Measurements from ENCODE around the gene RELL1. TPM values are rescaled to one million over a fixed set of nuclear protein-coding genes. Genes with fewer than 3 reads are reported as not detected.

The RELL1 gene
- polyA plus RNA-seq, 1 donor: 20.3 TPM

GRCh38 chr4:37623125-37623524 lies 63.1 kb downstream of the RELL1 start:
- WGBS (ENCODE audit: insufficient coverage, low lambda C conversion rate): no CpG with 5 or more reads among the region's 4 CpGs
- Histone ChIP-seq H3K27me3 (ENCODE audit: control insufficient read depth, insufficient read depth, low read length) (no peaks in the 10 kb centered on the region), H3K4me1 (ENCODE audit: control insufficient read depth, insufficient read depth, low read length) (no peaks in the 10 kb centered on the region), H3K36me3 (ENCODE audit: control insufficient read depth, insufficient read depth, low read length) (peaks cover 16% of the 10 kb centered on the region), H3K4me3 (ENCODE audit: low read length) (no peak overlapping the region), H3K27ac (ENCODE audit: low read length) (no peak overlapping the region), H3K9me3 (ENCODE audit: control insufficient read depth, low read depth, low read length) (no peaks in the 10 kb centered on the region)
- no peak for DNase-seq

DNA sequence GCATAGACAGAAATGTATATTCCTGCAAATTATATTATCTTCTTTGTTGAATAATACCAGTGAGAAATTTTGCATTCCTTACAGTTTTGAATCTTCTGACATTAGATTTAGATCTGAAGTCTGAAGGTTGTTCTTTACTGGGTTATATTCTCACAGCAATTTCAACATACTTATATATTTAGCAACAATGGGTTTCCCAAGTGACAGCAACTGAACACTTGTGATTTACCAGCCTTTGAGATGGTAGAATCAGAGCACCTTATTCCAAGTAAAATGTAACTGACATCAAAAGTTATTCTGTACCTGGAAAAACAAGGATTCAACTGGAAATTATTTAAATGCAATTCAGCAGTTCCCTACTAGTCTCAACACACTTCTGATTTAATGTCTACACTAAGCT lies 66.0 kb downstream of the RELL1 start:
- H3K36me3 ChIP-seq (ENCODE audit: control insufficient read depth, insufficient read depth, low read length): peaks cover 15% of the 10 kb centered on the region
- H3K27me3 ChIP-seq (ENCODE audit: control insufficient read depth, insufficient read depth, low read length): no peaks in the 10 kb centered on the region
- no peak overlapping the region for H3K27ac ChIP-seq (ENCODE audit: low read length)
- no peaks in the 10 kb centered on the region for H3K9me3 ChIP-seq (ENCODE audit: control insufficient read depth, low read depth, low read length)
- no peak overlapping the region for H3K4me3 ChIP-seq (ENCODE audit: low read length)
- H3K4me1 ChIP-seq (ENCODE audit: control insufficient read depth, insufficient read depth, low read length): no peaks in the 10 kb centered on the region
- DNase-seq: no peak

- no peak overlapping the region for H3K27ac ChIP-seq (ENCODE audit: low read length)
- no peaks in the 10 kb centered on the region for H3K4me1 ChIP-seq (ENCODE audit: control insufficient read depth, insufficient read depth, low read length)
- no peak for DNase-seq
- H3K9me3 ChIP-seq (ENCODE audit: control insufficient read depth, low read depth, low read length): no peaks in the 10 kb centered on the region
- peaks cover 11% of the 10 kb centered on the region for H3K36me3 ChIP-seq (ENCODE audit: control insufficient read depth, insufficient read depth, low read length)
- H3K4me3 ChIP-seq (ENCODE audit: low read length): no peak overlapping the region
- 58% methylated on average over 3 of the region's 3 CpGs for WGBS (ENCODE audit: insufficient coverage, low lambda C conversion rate)
- H3K27me3 ChIP-seq (ENCODE audit: control insufficient read depth, insufficient read depth, low read length): no peaks in the 10 kb centered on the region
Measured at GRCh38 chr4:37615720-37616063, 70.5 kb downstream of the RELL1 start.

DNA sequence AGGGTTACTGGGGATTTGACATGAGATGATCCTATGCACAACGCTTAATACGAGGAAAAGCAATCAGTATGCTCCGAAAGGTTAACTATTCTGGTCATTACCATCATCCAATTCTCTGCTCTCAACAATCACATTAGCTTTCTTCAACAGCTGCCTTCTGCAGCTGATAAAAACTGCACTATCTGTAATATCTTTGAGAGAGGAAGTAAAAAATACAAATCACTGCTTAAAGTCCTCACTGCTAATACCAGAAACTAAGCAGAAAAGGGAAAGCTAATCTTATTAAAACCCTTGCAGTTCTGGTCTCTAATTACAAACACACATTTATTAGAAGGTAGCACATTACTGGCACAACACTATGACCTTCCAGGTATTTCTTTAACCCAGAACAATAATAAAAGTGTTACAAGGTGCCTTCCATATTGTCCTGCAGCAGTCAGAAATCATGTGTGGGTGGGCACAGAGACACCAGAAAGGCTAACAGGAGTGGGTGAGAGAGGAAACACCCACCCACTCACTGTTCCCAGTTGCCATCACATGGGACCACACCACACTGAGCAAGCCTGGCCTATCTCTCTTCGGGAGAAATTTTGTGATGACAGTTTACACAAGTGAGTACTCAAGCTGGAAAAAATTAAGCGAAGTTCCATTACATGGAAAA lies 71.0 kb downstream of the RELL1 start:
- peaks cover 14% of the 10 kb centered on the region for H3K36me3 ChIP-seq (ENCODE audit: control insufficient read depth, insufficient read depth, low read length)
- H3K4me1 ChIP-seq (ENCODE audit: control insufficient read depth, insufficient read depth, low read length): no peaks in the 10 kb centered on the region
- no peaks in the 10 kb centered on the region for H3K27me3 ChIP-seq (ENCODE audit: control insufficient read depth, insufficient read depth, low read length)
- 67% methylated on average over 1 of the region's 5 CpGs for WGBS (ENCODE audit: insufficient coverage, low lambda C conversion rate)
- no peak overlapping the region for H3K4me3 ChIP-seq (ENCODE audit: low read length)
- no peak for DNase-seq
- H3K27ac ChIP-seq (ENCODE audit: low read length): no peak overlapping the region
- H3K9me3 ChIP-seq (ENCODE audit: control insufficient read depth, low read depth, low read length): no peaks in the 10 kb centered on the region

DNA sequence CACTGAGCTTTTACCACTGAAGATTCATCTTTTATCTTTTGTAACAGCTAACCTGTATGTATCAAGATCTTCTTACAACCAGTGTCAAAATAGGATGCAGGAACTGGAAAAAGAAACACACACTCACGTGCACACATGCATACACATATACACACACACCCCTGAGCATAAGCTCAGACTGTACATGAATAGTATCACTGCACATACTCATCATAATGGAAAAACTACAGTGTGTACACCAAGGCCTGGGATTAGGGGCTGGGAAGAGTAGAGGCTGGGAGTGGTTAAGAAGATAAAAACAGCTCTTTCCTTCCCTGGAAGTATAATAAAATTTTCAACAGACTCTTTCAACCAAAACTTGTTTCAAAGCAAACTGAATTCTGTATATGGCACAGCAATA lies 73.4 kb downstream of the RELL1 start:
- no peaks in the 10 kb centered on the region for H3K9me3 ChIP-seq (ENCODE audit: control insufficient read depth, low read depth, low read length)
- no peak overlapping the region for H3K27ac ChIP-seq (ENCODE audit: low read length)
- no peaks in the 10 kb centered on the region for H3K4me1 ChIP-seq (ENCODE audit: control insufficient read depth, insufficient read depth, low read length)
- WGBS (ENCODE audit: insufficient coverage, low lambda C conversion rate): no CpG with 5 or more reads among the region's 1 CpG
- no peak for DNase-seq
- H3K36me3 ChIP-seq (ENCODE audit: control insufficient read depth, insufficient read depth, low read length): peaks cover 20% of the 10 kb centered on the region
- H3K27me3 ChIP-seq (ENCODE audit: control insufficient read depth, insufficient read depth, low read length): no peaks in the 10 kb centered on the region
- no peak overlapping the region for H3K4me3 ChIP-seq (ENCODE audit: low read length)

GRCh38 chr4:37609626-37610025 lies 76.5 kb downstream of the RELL1 start:
- no peak overlapping the region for H3K27ac ChIP-seq (ENCODE audit: low read length)
- no peaks in the 10 kb centered on the region for H3K27me3 ChIP-seq (ENCODE audit: control insufficient read depth, insufficient read depth, low read length)
- H3K36me3 ChIP-seq (ENCODE audit: control insufficient read depth, insufficient read depth, low read length): peaks cover 16% of the 10 kb centered on the region
- H3K9me3 ChIP-seq (ENCODE audit: control insufficient read depth, low read depth, low read length): no peaks in the 10 kb centered on the region
- no peaks in the 10 kb centered on the region for H3K4me1 ChIP-seq (ENCODE audit: control insufficient read depth, insufficient read depth, low read length)
- no peak overlapping the region for H3K4me3 ChIP-seq (ENCODE audit: low read length)
- no peak for DNase-seq

- DNase-seq: no peak
Measured at GRCh38 chr4:37607018-37607417, 79.2 kb downstream of the RELL1 start.

DNA sequence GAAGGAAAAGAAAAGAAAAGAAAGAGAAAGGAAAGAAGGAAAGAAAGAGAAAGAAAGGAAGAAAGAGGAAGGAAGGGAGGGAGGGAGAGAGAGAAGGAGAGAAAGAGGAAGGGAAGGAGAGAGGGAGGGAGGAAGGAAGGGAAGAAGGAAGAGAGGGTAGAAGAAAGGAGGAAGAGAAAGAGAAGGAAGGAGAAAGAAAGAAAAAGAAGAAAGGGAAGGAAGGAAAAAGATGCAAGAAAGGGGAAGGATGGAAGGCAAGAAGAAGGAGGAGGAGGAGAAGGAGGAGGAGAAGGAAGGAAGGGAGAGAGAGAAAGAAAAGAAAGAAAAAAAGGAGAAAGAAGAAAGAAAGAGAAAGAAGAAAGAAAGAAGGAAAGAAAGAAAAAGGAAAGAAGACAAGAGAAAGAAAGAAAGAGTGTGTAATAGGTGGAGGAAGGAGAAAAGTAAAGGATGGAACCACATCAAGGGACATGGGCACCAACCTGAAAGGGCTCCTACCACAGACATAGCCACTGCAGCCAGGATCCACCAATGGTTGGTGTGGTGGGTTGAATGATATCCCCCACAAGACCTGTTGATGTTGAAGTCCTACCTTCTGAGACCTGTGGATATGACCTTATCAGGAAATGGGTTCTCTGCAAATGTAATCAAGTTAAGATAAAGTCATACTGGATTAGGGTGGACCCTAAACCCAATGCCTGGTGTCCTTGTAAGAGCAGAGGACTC lies 80.2 kb downstream of the RELL1 start:
- H3K36me3 ChIP-seq (ENCODE audit: control insufficient read depth, insufficient read depth, low read length): peaks cover 9% of the 10 kb centered on the region
- no peaks in the 10 kb centered on the region for H3K27me3 ChIP-seq (ENCODE audit: control insufficient read depth, insufficient read depth, low read length)
- H3K4me1 ChIP-seq (ENCODE audit: control insufficient read depth, insufficient read depth, low read length): peaks cover 15% of the 10 kb centered on the region
- no peak for DNase-seq
- H3K9me3 ChIP-seq (ENCODE audit: control insufficient read depth, low read depth, low read length): no peaks in the 10 kb centered on the region
- no peak overlapping the region for H3K27ac ChIP-seq (ENCODE audit: low read length)
- no peak overlapping the region for H3K4me3 ChIP-seq (ENCODE audit: low read length)

More at GRCh38 chr4:37607018-37607417, 79.2 kb downstream of the RELL1 start:
- H3K27ac ChIP-seq (ENCODE audit: low read length): no peak overlapping the region
- peaks cover 11% of the 10 kb centered on the region for H3K36me3 ChIP-seq (ENCODE audit: control insufficient read depth, insufficient read depth, low read length)
- H3K27me3 ChIP-seq (ENCODE audit: control insufficient read depth, insufficient read depth, low read length): no peaks in the 10 kb centered on the region
- no peaks in the 10 kb centered on the region for H3K9me3 ChIP-seq (ENCODE audit: control insufficient read depth, low read depth, low read length)
- H3K4me3 ChIP-seq (ENCODE audit: low read length): no peak overlapping the region
- H3K4me1 ChIP-seq (ENCODE audit: control insufficient read depth, insufficient read depth, low read length): peaks cover 5% of the 10 kb centered on the region
- 80% methylated on average over 1 of the region's 5 CpGs for WGBS (ENCODE audit: insufficient coverage, low lambda C conversion rate)

GRCh38 chr4:37604461-37604860 lies 81.7 kb downstream of the RELL1 start:
- DNase-seq: peak in 1 of 2 donors; percentile 27
- Histone ChIP-seq H3K4me1 (ENCODE audit: control insufficient read depth, insufficient read depth, low read length) (peaks cover 21% of the 10 kb centered on the region), H3K9me3 (ENCODE audit: control insufficient read depth, low read depth, low read length) (no peaks in the 10 kb centered on the region), H3K27me3 (ENCODE audit: control insufficient read depth, insufficient read depth, low read length) (no peaks in the 10 kb centered on the region), H3K4me3 (ENCODE audit: low read length) (no peak overlapping the region), H3K36me3 (ENCODE audit: control insufficient read depth, insufficient read depth, low read length) (peaks cover under 1% of the 10 kb centered on the region), H3K27ac (ENCODE audit: low read length) (no peak overlapping the region)
- no CpG with 5 or more reads among the region's 4 CpGs for WGBS (ENCODE audit: insufficient coverage, low lambda C conversion rate)

DNA sequence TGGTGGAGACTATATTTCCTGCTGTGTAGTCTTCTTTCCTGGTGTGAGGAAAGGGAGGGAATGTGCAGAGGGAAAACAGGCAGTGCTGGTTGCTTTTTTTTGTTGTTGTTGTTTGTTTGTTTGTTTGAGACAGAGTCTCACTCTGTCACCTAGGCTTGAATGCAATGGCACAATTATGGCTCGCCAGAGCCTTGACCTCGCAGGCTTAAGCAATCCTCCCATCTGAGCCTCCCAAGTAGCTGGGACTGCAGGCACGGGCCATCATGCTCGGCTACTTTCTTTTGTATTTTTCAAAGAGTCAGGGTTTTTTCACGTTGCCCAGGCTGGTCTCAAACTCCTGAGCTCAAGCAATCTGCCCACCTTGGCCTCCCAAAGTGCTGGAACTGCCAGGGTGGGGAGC lies 82.5 kb downstream of the RELL1 start:
- Histone ChIP-seq H3K27ac (ENCODE audit: low read length) (no peak overlapping the region), H3K36me3 (ENCODE audit: control insufficient read depth, insufficient read depth, low read length) (no peaks in the 10 kb centered on the region), H3K4me3 (ENCODE audit: low read length) (no peak overlapping the region), H3K4me1 (ENCODE audit: control insufficient read depth, insufficient read depth, low read length) (peaks cover 28% of the 10 kb centered on the region), H3K27me3 (ENCODE audit: control insufficient read depth, insufficient read depth, low read length) (no peaks in the 10 kb centered on the region), H3K9me3 (ENCODE audit: control insufficient read depth, low read depth, low read length) (no peaks in the 10 kb centered on the region)
- WGBS (ENCODE audit: insufficient coverage, low lambda C conversion rate): no CpG with 5 or more reads among the region's 5 CpGs
- no peak for DNase-seq

GRCh38 chr4:37603070-37603468 lies 83.1 kb downstream of the RELL1 start:
- H3K27ac ChIP-seq (ENCODE audit: low read length): no peak overlapping the region

More at GRCh38 chr4:37603070-37603468, 83.1 kb downstream of the RELL1 start:
- DNase-seq: peak; percentile 67 to 74
- no peaks in the 10 kb centered on the region for H3K9me3 ChIP-seq (ENCODE audit: control insufficient read depth, low read depth, low read length)
- peaks cover 28% of the 10 kb centered on the region for H3K4me1 ChIP-seq (ENCODE audit: control insufficient read depth, insufficient read depth, low read length)
- H3K4me3 ChIP-seq (ENCODE audit: low read length): no peak overlapping the region
- no peaks in the 10 kb centered on the region for H3K36me3 ChIP-seq (ENCODE audit: control insufficient read depth, insufficient read depth, low read length)
- no CpG with 5 or more reads among the region's 10 CpGs for WGBS (ENCODE audit: insufficient coverage, low lambda C conversion rate)
- H3K27me3 ChIP-seq (ENCODE audit: control insufficient read depth, insufficient read depth, low read length): no peaks in the 10 kb centered on the region

Data from large intestine (tissue), 3 donors.